ENCODE data around the gene RAB6A. TPM values are rescaled to one million over a fixed set of nuclear protein-coding genes. Genes with fewer than 3 reads are reported as not detected.

RAB6A gene
- total and polyA plus RNA-seq, 2 donors (not counting 3 experiments of a cell fraction or from before 2014, with no cell fraction given): 45.0 to 130 TPM

- H3K36me3 ChIP-seq (ENCODE audit: control insufficient read depth in 2 of 2, extremely low read depth in 1 of 2, insufficient read depth in 2 of 2, low read length in 2 of 2): no peaks in the 10 kb centered on the region
- no peak overlapping the region for H3K27ac ChIP-seq (ENCODE audit: insufficient read depth, low read depth, low read length)
- H2AFZ ChIP-seq (ENCODE audit: low read depth, low read length): peak overlapping the region; percentile 39
- intact Hi-C loops (cut with micrococcal nuclease) (no loop called here), dilution Hi-C loops (cut with MboI; ENCODE audit: extremely low pct_ligation_motif_present, low sequenced_read_pairs) (no loop called here)
- H3K9me3 ChIP-seq (replicated peaks; ENCODE audit: control insufficient read depth, insufficient read depth, low read length): no peaks in the 10 kb centered on the region
- no peaks in the 10 kb centered on the region for H3K9me1 ChIP-seq (replicated peaks; ENCODE audit: control insufficient read depth, extremely low read depth, insufficient read depth, low read length)
- ChIA-PET POLR2A (interaction anchor here (1.0 kb wide), 1 partner anchor 22 kb away, joined by 3 read pairs; no protein-coding TSS in a partner anchor), CTCF (interaction anchor here (1.1 to 5.9 kb wide), 7 partner anchors 8 to 169 kb away, joined by 3 to 34 read pairs (median 5); partner anchors contain the start of gene FAM168A)
- TF ChIP-seq CTCF (IDR thresholded peaks at IDR 0.05; ENCODE audit: extremely low read depth in 1 of 2, insufficient read depth in 1 of 2, low read depth in 1 of 2, low read length in 2 of 2) (no peak), JUN (IDR thresholded peaks at IDR 0.05; ENCODE audit: borderline replicate concordance, insufficient read depth, insufficient read length, low read depth) (no peak), MYC (IDR thresholded peaks at IDR 0.05; ENCODE audit: low read depth, low read length) (no peak), GATA2 (IDR thresholded peaks at IDR 0.05; ENCODE audit: insufficient read depth, insufficient read length, low read depth, low read length) (no peak), FOS (IDR thresholded peaks at IDR 0.05; ENCODE audit: borderline replicate concordance, insufficient read depth, low read length) (no peak), EZH2 (IDR thresholded peaks at IDR 0.05; ENCODE audit: borderline replicate concordance, low read depth, low read length, severe bottlenecking) (no peak), POLR2AphosphoS5 (IDR thresholded peaks at IDR 0.05; ENCODE audit: insufficient read depth, low read depth, low read length) (no peak), MAX (IDR thresholded peaks at IDR 0.05; ENCODE audit: insufficient read depth, insufficient read length) (no peak), POLR2A (IDR thresholded peaks at IDR 0.05; ENCODE audit: low read depth, low read length) (no peak)
- no peak overlapping the region for H3K4me3 ChIP-seq (replicated peaks in 1 of 3; ENCODE audit: insufficient read depth in 1 of 3, low read depth in 1 of 3, low read length in 3 of 3)
- DNase-seq (ENCODE audit: low read depth, low spot score) (peak; percentile 84), FAIRE-seq (peak; percentile 86)
- H3K79me2 ChIP-seq (ENCODE audit: control insufficient read depth, insufficient read depth, low read length): no peaks in the 10 kb centered on the region
- H3K4me2 ChIP-seq (ENCODE audit: insufficient read depth, low read length): no peak overlapping the region
- no peak overlapping the region for H3K9ac ChIP-seq (replicated peaks; ENCODE audit: extremely low read depth, insufficient read depth, low read length)
- BruUV-seq (replicated peaks): no TSS peak
- H3K27me3 ChIP-seq (ENCODE audit: control insufficient read depth in 2 of 2, insufficient read depth in 2 of 2, low read length in 2 of 2): peaks cover 11 to 23% of the 10 kb centered on the region in 2 experiments
- H3K4me1 ChIP-seq (ENCODE audit: control insufficient read depth, extremely low read depth, insufficient read depth, low read length): no peaks in the 10 kb centered on the region
- H4K20me1 ChIP-seq (replicated peaks; ENCODE audit: control insufficient read depth, extremely low read depth, insufficient read depth, low read length): no peaks in the 10 kb centered on the region
Measured at GRCh38 chr11:73647459-73648100, 113.3 kb downstream of the RAB6A start.
